ENCODE data around the gene SH3PXD2A.
A peak's percentile ranks its signal among the peaks of the same experiment; 100 is the strongest.

SH3PXD2A gene

DNA sequence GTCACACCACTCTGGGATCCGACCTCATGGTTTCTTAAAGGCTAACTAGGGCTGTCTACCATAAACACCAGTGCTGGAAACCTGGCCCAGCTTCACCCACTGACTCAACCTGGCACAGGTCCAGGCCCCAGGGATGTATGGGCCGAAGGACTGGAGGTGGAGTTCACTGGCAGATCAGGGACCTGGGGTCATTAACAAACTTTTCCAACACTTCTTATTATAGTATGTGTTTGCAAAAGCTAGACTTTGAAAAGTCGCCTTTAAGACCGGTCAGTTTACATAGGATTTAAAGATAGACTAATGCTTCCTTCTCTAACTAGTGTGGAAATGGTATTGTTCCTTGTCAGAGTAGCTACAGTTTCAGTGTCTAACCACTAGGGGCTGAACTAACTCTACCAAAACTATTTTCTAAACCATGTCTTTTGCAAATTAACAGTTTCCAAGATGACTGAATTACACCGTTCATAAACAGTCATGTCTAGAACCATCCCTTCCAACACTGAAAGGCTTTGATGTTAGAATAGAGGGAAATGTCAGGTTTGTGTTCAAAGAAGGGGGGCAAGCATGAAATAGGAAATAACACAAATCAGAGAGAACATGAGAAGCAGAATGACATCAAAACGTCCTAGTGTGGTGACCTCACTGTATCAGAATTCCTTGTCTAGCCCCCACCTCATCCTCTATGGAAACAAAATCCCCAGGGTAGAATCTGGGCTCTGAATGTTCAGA lies 32.9 kb upstream of the SH3PXD2A start:
- Mint-ChIP-seq H3K4me3 (no peak overlapping the region), H3K27me3 (no peaks in the 10 kb centered on the region), H3K4me1 (peaks cover 2% of the 10 kb centered on the region), H3K27ac (no peak overlapping the region), H3K9me3 (no peaks in the 10 kb centered on the region), H3K36me3 (peaks cover 20% of the 10 kb centered on the region)
- ATAC-seq (ENCODE audit: low read depth), result peak; percentile 72
- DNase-seq (ENCODE audit: low spot score in 2 of 2), result peak in 1 of 2 donors; percentile 43

DNA sequence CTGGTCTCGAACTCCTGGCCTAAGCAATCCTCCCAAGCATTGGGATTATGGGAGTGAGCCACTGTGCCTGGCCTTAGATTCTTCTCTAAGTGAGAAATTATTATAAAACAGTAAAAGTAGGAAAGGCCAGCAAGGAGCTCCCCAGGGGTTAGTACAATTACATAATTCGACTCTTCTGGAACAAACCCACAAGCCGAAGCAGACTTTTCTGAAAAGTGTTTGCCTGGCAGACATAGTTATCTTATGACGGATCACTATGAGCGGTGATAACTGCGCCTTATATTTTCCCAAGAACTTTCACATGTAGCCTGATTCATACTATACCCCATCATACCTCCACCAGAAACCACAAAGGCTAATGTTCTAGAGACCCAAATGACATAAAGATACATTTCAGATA lies 30.2 kb upstream of the SH3PXD2A start:
- Mint-ChIP-seq H3K4me3 (no peak overlapping the region), H3K27ac (no peak overlapping the region), H3K27me3 (no peaks in the 10 kb centered on the region), H3K4me1 (peaks cover 2% of the 10 kb centered on the region), H3K9me3 (no peaks in the 10 kb centered on the region), H3K36me3 (peaks cover 32% of the 10 kb centered on the region)
- DNase-seq (ENCODE audit: low spot score in 2 of 2) (no peak), ATAC-seq (ENCODE audit: low read depth) (no peak)

DNA sequence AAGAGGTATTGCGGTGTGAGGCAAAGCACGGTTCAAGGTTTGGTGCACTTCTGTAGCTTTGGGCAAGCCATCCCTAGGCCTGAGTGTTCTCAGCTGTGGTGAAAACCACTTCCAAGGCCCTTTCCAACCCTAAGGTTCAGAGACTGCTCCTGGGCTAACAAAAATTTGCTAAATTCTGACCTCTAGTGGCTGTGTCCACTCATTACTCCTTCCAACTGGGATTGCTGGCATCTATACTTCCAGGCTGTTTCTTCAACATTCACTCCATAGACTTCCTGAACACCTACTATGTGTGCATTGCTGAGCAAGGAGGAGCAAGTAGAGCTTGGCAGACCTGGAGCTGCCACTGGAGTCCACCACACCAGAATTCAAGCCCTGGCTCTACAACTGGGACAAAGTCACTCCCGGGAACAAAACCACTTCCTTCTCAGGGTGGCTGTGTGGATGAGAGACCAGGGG lies 29.3 kb upstream of the SH3PXD2A start:
- DNase-seq (ENCODE audit: low spot score in 2 of 2) (peak in 1 of 2 donors; percentile 33), ATAC-seq (ENCODE audit: low read depth) (no peak)
- Mint-ChIP-seq H3K4me1 (peaks cover 2% of the 10 kb centered on the region), H3K36me3 (peaks cover 38% of the 10 kb centered on the region), H3K27me3 (no peaks in the 10 kb centered on the region), H3K4me3 (no peak overlapping the region), H3K27ac (no peak overlapping the region), H3K9me3 (no peaks in the 10 kb centered on the region)

DNA sequence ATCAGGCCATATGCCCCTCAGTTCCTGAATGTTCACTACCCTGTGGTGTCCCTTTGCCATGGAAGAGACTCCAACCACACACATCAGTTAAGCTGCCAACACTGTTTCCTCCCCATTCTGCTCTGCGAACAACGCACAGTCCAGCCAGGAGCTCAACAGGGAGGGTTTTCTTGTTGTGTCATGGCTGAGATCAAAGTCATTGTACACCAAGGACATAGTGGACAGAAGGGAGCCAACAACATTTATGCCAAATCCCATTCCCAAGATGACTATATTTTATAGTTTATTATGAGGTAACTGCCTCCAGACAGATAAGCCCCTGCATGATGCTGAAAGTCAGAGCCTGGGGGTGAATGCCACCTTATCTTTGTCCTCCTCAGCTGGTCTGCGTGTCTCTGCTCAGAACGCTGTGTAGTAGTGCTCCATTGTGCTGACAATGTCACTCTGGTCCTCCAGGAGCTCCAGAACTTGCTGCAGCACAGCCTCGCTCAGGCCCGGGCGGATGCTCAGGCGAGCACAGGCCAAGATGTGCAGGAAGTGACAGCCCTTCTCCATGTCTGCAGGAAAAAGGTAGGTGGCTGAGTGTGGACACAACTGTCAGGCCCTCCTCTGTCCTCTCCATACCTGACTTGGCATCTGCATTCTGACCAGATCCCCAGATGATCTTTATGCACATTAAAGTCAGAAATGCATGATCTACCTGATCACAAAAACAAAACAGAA lies 27.1 kb upstream of the SH3PXD2A start:
- Mint-ChIP-seq H3K9me3 (no peaks in the 10 kb centered on the region), H3K27ac (no peak overlapping the region), H3K4me3 (no peak overlapping the region), H3K36me3 (peaks cover 48% of the 10 kb centered on the region), H3K27me3 (no peaks in the 10 kb centered on the region), H3K4me1 (no peaks in the 10 kb centered on the region)
- no peak for ATAC-seq (ENCODE audit: low read depth)
- DNase-seq (ENCODE audit: low spot score in 2 of 2), result no peak

DNA sequence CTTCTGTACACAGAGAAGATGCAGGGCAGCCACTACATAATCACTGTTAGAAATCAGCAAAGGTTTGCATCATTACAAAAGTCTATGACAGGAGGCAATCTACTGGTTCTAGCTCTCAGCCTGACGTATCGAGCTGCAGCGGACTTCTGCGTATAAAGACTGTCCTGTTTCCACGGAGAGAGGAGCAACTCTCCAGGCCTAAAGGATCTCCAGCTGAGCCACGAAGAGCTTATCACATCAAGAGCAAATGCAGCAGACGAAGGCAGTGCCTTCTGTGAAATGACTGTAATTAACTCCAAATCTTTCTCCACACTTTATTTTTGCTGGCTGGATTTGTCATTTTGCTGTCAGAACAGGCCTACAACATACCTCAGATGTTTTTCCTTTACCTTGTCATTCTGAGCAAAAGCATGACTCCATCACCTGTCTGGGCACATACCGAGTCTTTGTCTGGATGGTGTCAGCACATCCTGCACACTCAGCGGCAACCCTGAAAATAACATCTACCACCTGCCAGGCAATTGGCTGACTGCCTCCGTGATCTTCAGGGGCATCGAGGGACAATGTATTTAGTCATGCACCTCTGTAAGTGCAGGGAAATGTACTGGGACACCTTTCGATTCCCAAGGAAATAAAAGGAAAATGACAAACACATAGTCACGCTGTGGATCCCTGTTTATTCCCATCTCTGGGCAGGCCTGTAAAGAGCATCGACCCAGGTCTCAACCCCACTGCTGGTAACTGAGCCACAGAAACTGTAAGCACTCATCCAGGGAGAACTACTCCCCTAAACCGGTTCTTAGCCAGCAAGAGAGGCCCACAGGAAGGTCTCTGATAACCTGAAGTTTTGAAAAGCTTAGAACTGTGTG lies 26.3 kb upstream of the SH3PXD2A start:
- Mint-ChIP-seq H3K36me3 (peaks cover 45% of the 10 kb centered on the region), H3K4me3 (no peak overlapping the region), H3K9me3 (no peaks in the 10 kb centered on the region), H3K4me1 (no peaks in the 10 kb centered on the region), H3K27ac (no peak overlapping the region), H3K27me3 (no peaks in the 10 kb centered on the region)
- ATAC-seq (ENCODE audit: low read depth) (no peak), DNase-seq (ENCODE audit: low spot score in 2 of 2) (no peak)

DNA sequence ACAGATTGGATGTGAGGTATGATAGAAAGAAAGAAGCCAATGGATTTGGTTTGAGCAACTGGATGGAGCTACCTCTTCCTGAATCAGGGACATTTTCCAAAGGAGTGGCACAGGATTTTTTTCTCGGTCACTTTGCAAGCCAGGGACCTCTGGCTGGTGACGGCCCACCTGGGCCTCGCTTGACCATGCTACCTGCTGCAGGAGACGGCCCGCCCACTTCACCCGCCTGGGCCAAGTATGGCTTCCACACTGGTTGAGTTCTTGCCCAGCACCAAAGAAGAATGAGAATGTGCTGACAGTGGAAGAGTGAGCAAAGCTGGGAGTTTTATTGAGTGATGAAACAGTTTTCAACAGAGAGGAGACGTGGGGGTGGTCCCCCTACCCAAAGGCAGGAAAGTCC lies 24.5 kb upstream of the SH3PXD2A start:
- Mint-ChIP-seq H3K36me3 (peaks cover 48% of the 10 kb centered on the region), H3K27ac (no peak overlapping the region)

DNA sequence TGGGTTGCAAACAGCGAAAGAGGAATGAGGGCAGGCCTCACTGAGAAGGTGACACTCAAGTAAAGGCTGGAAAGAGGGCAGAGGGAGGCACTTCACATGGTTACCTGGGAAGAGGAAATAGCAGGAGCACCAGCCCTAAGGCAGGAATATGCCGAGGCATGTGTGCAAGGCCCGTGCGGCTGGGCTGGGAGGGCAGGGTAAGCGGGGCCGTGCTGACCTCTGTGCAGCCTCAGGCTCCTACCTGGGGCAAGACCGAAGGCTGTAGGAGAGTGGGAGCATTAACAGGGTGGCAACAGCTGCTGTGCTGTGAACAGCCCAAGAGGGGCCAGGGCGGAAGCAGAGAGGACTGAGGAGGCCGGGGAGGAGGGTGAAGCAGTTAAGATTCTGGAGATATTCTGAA lies 24.0 kb upstream of the SH3PXD2A start:
- ATAC-seq (ENCODE audit: low read depth) (no peak), DNase-seq (ENCODE audit: low spot score in 2 of 2) (no peak)
- H3K36me3 Mint-ChIP-seq, result peaks cover 48% of the 10 kb centered on the region
- H3K4me3 Mint-ChIP-seq, result no peak overlapping the region
- H3K9me3 Mint-ChIP-seq, result no peaks in the 10 kb centered on the region
- H3K4me1 Mint-ChIP-seq, result no peaks in the 10 kb centered on the region
- H3K27me3 Mint-ChIP-seq, result no peaks in the 10 kb centered on the region
- no peak overlapping the region for H3K27ac Mint-ChIP-seq

More for the DNA sequence above, 24.5 kb upstream of the SH3PXD2A start:
- H3K4me1 Mint-ChIP-seq, result no peaks in the 10 kb centered on the region
- H3K27me3 Mint-ChIP-seq, result no peaks in the 10 kb centered on the region
- no peak for DNase-seq (ENCODE audit: low spot score in 2 of 2)
- no peak for ATAC-seq (ENCODE audit: low read depth)
- H3K9me3 Mint-ChIP-seq, result no peaks in the 10 kb centered on the region
- H3K4me3 Mint-ChIP-seq, result no peak overlapping the region

DNA sequence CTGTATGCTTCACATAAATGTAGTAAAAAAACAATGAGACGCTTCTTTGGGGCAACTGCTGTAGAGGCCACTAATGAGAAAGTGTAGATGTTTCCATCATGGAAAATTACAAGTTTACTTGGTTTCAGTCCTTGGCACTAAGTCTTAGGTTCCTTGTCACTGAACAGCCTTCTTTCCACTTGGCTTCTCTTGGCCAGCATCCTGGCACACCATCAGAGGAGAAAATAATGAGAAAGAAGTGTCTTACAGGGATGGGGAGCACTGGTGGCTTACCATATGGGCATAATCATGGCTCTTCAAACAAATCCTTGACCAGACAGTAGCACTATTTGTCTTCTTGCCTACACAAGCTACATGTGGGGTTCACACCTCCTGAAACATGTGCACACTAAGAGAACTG lies 22.5 kb upstream of the SH3PXD2A start:
- H3K9me3 Mint-ChIP-seq, result no peaks in the 10 kb centered on the region
- no peak for ATAC-seq (ENCODE audit: low read depth)
- DNase-seq (ENCODE audit: low spot score in 2 of 2), result no peak
- no peaks in the 10 kb centered on the region for H3K4me1 Mint-ChIP-seq
- no peaks in the 10 kb centered on the region for H3K27me3 Mint-ChIP-seq
- peaks cover 45% of the 10 kb centered on the region for H3K36me3 Mint-ChIP-seq
- no peak overlapping the region for H3K4me3 Mint-ChIP-seq
- H3K27ac Mint-ChIP-seq, result no peak overlapping the region

DNA sequence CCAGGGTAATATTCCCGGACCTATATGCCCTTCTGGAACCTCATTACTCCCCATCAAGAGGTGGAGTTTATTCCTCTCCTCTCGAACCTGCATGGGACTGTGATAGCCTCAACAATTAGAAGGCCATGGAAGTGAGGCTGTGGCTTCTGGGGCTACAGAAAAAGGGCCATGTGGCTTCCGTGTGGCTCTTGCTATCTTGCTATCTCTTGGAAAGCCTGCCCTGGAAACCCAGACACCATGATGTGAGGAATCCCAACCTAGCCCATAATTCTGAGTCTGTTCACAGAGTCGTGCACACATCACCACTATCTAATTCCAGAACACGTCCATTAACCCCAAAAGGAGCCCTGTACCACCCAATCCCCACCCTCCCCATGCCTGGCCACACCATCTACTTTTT lies 20.8 kb upstream of the SH3PXD2A start:
- no peak overlapping the region for H3K27ac Mint-ChIP-seq
- no peaks in the 10 kb centered on the region for H3K4me1 Mint-ChIP-seq
- no peak overlapping the region for H3K4me3 Mint-ChIP-seq
- no peaks in the 10 kb centered on the region for H3K9me3 Mint-ChIP-seq
- no peak for DNase-seq (ENCODE audit: low spot score in 2 of 2)
- ATAC-seq (ENCODE audit: low read depth), result no peak
- H3K27me3 Mint-ChIP-seq, result no peaks in the 10 kb centered on the region
- H3K36me3 Mint-ChIP-seq, result peaks cover 34% of the 10 kb centered on the region

DNA sequence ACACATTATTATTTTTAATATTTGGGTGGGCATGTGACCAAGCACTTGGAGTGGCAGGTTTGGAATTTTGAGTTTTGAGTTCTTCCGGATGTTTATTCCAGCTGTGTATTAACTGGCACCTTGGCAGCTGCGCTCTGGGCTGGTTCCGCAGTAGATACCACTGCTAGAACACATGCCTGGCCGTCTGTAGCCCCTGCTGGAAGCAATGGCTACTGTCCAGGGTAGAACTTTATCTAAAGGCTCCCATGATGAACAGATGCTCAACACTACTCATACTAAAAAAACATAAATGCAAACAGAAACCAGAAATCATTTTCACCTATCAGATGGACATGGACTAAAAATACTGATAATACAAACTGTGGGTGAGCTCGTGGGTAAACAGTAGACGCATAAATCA lies 19.4 kb upstream of the SH3PXD2A start:
- H3K27me3 Mint-ChIP-seq, result no peaks in the 10 kb centered on the region
- H3K36me3 Mint-ChIP-seq, result peaks cover 22% of the 10 kb centered on the region
- no peak for ATAC-seq (ENCODE audit: low read depth)
- no peaks in the 10 kb centered on the region for H3K4me1 Mint-ChIP-seq
- H3K27ac Mint-ChIP-seq, result no peak overlapping the region
- H3K4me3 Mint-ChIP-seq, result no peak overlapping the region
- no peaks in the 10 kb centered on the region for H3K9me3 Mint-ChIP-seq
- no peak for DNase-seq (ENCODE audit: low spot score in 2 of 2)

DNA sequence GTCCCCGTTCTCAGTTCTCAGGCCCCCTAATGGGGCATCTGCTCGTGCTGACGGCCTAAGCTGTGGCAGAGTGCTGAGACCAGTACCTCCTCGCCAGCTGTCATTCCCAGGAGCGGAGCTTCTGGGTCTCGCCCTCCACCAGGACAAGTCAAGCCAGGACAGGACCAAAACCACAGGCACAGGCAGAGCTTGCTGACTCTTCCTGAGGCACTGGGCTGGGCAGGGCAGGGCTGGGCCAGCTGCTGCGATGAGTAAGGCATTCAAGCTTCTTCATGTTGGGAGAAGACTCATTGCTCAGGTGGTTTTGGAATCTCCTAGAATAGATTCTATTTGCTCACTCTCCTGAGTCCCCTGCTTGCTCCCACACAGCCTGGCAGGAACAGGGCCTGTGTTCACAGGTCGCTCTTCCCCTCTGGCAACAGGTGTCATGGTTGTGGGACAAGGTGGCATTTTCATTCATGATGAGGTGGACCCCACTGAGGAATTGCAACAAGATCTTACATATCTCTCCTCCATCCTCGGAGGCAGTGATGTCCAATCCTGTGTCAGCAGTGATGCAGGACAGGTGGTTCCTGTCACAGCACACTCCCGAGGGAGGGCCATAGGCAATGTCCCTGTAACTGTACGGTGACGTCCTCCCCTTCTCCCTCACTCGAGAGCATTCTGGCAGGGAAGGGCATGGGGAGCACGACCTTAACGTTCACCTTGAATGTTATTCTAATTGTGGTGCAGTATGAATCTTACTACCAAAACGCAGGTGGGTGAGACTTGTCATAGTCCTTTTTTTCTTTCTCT lies 17.0 kb upstream of the SH3PXD2A start:
- H3K27ac Mint-ChIP-seq, result no peak overlapping the region
- ATAC-seq (ENCODE audit: low read depth), result no peak
- DNase-seq (ENCODE audit: low spot score in 2 of 2), result no peak
- H3K4me3 Mint-ChIP-seq, result no peak overlapping the region
- no peaks in the 10 kb centered on the region for H3K4me1 Mint-ChIP-seq
- H3K27me3 Mint-ChIP-seq, result no peaks in the 10 kb centered on the region
- no peaks in the 10 kb centered on the region for H3K9me3 Mint-ChIP-seq
- peaks cover 9% of the 10 kb centered on the region for H3K36me3 Mint-ChIP-seq

DNA sequence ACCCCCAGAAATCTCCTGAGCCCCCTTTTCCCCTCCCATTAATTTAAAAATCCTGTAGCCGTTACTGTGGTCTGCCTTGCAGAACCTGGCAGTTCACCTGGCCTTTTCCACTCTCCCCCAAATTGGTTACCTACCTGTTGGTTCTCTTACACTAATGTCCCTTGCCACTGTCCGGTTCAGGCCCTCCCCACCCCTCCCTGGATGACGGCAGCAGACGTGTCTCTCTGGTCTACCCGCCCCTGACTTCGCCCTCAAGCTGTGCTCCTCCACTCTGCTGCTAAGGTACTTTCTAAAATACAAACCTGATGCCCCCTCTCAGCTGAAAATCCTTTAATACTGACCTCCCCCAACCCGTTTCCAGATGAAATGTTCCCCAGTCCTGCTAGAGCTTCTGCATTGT lies 15.6 kb upstream of the SH3PXD2A start:
- no peak overlapping the region for H3K27ac Mint-ChIP-seq
- peaks cover 5% of the 10 kb centered on the region for H3K36me3 Mint-ChIP-seq
- no peak overlapping the region for H3K4me3 Mint-ChIP-seq
- no peaks in the 10 kb centered on the region for H3K27me3 Mint-ChIP-seq
- DNase-seq (ENCODE audit: low spot score in 2 of 2) (no peak), ATAC-seq (ENCODE audit: low read depth) (no peak)
- no peaks in the 10 kb centered on the region for H3K4me1 Mint-ChIP-seq
- peaks cover under 1% of the 10 kb centered on the region for H3K9me3 Mint-ChIP-seq

DNA sequence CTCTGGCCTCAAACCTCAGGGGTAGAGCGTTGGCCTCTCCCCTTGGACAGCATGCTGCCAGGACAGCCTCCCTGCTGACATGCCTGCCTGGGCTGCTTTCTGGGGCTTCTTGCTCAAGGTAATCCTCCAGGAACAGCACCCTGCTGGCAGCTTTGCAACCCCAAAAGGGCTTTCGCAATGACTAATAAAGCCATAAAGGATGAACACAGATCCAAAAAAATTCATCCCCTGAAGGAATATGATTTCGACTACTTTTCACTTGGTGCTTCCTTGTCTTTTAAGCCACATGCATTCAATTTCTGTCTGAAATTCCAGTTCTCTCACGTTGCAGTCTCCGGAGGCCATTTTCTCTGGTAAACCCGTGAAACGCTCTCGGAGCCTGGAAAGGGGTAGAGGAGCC lies 15.1 kb upstream of the SH3PXD2A start:
- no peak overlapping the region for H3K27ac Mint-ChIP-seq
- H3K9me3 Mint-ChIP-seq, result peaks cover 2% of the 10 kb centered on the region
- H3K27me3 Mint-ChIP-seq, result no peaks in the 10 kb centered on the region
- no peaks in the 10 kb centered on the region for H3K4me1 Mint-ChIP-seq
- no peak overlapping the region for H3K4me3 Mint-ChIP-seq
- ATAC-seq (ENCODE audit: low read depth), result no peak
- DNase-seq (ENCODE audit: low spot score in 2 of 2), result no peak
- peaks cover 6% of the 10 kb centered on the region for H3K36me3 Mint-ChIP-seq
